Fibroblast of lung (primary cell): Measurements from ENCODE around the gene ANXA2.

Experiments used
- CTCF ChIP-seq, 2 donors: IDR thresholded peaks in 1 of 2; conservative IDR thresholded peaks in 1 of 2; 1 replicate in 1 of 2; 2 replicates in 1 of 2; pipeline ENCODE4 v1.5.1; 2011 to 2012; ENCODE audit warnings: low read length in 2 of 2, control low read depth in 1 of 2, inconsistent platforms in 1 of 2, low read depth in 1 of 2, mild to moderate bottlenecking in 1 of 2
- EZH2 ChIP-seq: IDR thresholded peaks from 2 replicates; pipeline ENCODE4 v1.5.1; 2012; ENCODE audit warnings: low read length, control low read depth, mild to moderate bottlenecking; ENCODE audit errors: missing control alignments

GRCh38 chr15:60390231-60390630, 7.6 kb downstream of the ANXA2 start:
- TF ChIP-seq CTCF (conservative IDR thresholded peaks at IDR 0.05 in 1 of 2, IDR thresholded peaks at IDR 0.05 in 1 of 2; ENCODE audit: low read depth in 1 of 2, low read length in 2 of 2) = no peak
- no peak for TF ChIP-seq EZH2
